Right atrium auricular region (tissue), 2 donors: ENCODE data around the gene NFAT5. TPM values are rescaled to one million over a fixed set of nuclear protein-coding genes. Genes with fewer than 3 reads are reported as not detected.

Experiments
- DNase-seq: peaks from one replicate; pipeline ENCODE4 v3.0.0-alpha.2; 2019; ENCODE audit warnings: low spot score
- H3K27ac ChIP-seq, 2 donors: fragments of 200-600 bp; sonication (generic); 1 replicate in 1 of 2; 2 replicates in 1 of 2; pipeline ENCODE4 v1.5.1; 2016 to 2019
- H3K27me3 ChIP-seq, 2 donors: fragments of 200-600 bp; sonication (generic); one replicate each; pipeline versions ENCODE4 v1.5.1 to v1.6.0; 2017 to 2019
- H3K36me3 ChIP-seq: fragments of 200-600 bp; sonication (generic); one replicate; pipeline ENCODE4 v1.5.1; 2016
- H3K4me1 ChIP-seq, 2 donors: fragments of 200-600 bp; sonication (generic); one replicate each; pipeline versions ENCODE4 v1.5.1 to v1.6.0; 2017 to 2019
- H3K4me3 ChIP-seq, 2 donors: fragments of 200-600 bp; sonication (generic); 1 replicate in 1 of 2; 2 replicates in 1 of 2; pipeline ENCODE4 v1.5.1; 2017 to 2019; ENCODE audit warnings: mild to moderate bottlenecking in 1 of 2, moderate library complexity in 1 of 2
- H3K9me3 ChIP-seq, 2 donors: fragments of 200-600 bp; sonication (generic); one replicate each; pipeline ENCODE4 v1.5.1; 2019
- total RNA-seq, 2 donors: library from RNA; depleted of rRNA; stranded (reverse); fragments of >200 nt; gene quantifications; one replicate each; pipeline ENCODE4 v1.1.0, GENCODE V29; 2016
- TF ChIP-seq, protein P1 (sequence below), 2 donors: fragments of 200-600 bp; sonication (generic); IDR thresholded peaks; one replicate each; pipeline ENCODE4 v1.5.1; 2019; ENCODE audit warnings: antibody characterized with exemption in 2 of 2

The NFAT5 gene
- total RNA-seq, 2 donors from 2014 or later = 16.4 to 22.6 TPM

DNA sequence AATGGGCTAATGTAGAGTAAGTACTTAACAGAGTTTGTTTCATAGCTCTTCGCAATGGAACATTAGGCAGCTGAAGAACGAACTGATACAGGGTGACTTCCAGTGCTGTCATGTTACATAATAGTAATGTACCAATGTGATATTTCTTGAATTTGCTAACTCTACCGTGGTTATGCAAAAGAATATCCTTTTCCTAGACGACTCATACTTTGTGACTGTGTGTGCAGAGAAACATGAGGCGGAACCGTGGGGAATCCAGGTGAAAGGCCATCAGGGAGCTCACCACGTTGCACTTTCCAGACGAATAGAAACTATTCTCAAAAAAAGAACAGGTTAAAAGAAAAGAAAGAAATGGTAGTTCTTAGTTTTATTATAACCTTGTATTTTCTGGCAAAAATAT, 175.8 kb downstream of the NFAT5 start:
- TF ChIP-seq, protein P1, sequence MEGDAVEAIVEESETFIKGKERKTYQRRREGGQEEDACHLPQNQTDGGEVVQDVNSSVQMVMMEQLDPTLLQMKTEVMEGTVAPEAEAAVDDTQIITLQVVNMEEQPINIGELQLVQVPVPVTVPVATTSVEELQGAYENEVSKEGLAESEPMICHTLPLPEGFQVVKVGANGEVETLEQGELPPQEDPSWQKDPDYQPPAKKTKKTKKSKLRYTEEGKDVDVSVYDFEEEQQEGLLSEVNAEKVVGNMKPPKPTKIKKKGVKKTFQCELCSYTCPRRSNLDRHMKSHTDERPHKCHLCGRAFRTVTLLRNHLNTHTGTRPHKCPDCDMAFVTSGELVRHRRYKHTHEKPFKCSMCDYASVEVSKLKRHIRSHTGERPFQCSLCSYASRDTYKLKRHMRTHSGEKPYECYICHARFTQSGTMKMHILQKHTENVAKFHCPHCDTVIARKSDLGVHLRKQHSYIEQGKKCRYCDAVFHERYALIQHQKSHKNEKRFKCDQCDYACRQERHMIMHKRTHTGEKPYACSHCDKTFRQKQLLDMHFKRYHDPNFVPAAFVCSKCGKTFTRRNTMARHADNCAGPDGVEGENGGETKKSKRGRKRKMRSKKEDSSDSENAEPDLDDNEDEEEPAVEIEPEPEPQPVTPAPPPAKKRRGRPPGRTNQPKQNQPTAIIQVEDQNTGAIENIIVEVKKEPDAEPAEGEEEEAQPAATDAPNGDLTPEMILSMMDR (IDR thresholded peaks at IDR 0.05) = no peak
- Histone ChIP-seq H3K27ac (peak overlapping the region in 1 of 2 donors; percentile 8), H3K27me3 (no peaks in the 10 kb centered on the region), H3K9me3 (no peaks in the 10 kb centered on the region), H3K4me3 (no peak overlapping the region), H3K36me3 (peaks cover 68% of the 10 kb centered on the region), H3K4me1 (peaks cover 0 to 7% of the 10 kb centered on the region in 2 donors)
- DNase-seq = no peak

DNA sequence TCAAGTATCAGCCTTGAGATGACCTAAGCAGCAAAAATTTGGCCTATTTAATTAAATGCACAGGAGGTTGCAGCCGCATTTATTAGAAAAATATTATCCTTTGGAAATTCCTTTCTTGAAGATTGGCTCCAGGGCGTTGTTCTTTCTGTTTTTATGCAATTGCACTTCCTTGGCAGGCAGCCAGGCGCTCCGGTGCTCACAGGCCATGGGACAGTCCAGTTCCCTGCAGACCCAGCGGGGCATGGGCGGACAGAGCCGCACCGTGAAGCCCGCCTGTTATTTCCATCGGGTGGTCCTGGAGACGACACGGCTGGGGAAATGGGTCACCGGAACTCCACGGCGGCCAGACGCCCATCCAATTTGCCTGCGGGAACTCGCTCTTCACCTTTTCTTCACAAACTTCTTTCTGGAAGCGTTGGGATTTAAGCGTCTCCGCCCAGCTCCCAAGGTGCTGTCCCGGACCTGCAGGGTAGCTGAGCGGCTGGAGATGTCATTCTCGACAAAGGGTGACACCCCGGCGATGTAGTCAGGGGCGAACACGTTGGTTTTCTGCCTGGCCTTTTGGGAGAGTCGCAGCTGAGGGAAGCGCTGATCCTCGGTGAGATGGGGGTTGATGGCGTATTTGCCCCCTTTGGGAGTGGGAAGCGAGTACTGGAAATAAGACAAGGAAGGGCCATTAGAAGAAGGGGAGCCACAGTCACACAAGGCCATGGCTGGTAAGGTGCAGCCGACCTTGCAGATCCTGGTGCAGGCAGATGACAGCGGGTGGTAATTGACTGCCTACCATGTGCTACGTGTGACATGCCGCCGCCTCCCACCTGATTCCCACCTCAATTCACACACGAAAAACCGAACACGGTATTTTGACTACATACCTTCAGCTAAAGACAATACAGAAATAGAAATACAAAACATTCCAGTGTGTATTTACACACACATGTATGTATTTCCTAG, 176.5 kb downstream of the NFAT5 start:
- TF ChIP-seq, protein P1 (IDR thresholded peaks at IDR 0.05) = no peak
- peak; percentile 83 for DNase-seq
- Histone ChIP-seq H3K9me3 (no peaks in the 10 kb centered on the region), H3K27me3 (no peaks in the 10 kb centered on the region), H3K27ac (peak overlapping the region in 1 of 2 donors; percentile 8), H3K36me3 (peaks cover 74% of the 10 kb centered on the region), H3K4me1 (peaks cover 0 to 7% of the 10 kb centered on the region in 2 donors), H3K4me3 (no peak overlapping the region)

DNA sequence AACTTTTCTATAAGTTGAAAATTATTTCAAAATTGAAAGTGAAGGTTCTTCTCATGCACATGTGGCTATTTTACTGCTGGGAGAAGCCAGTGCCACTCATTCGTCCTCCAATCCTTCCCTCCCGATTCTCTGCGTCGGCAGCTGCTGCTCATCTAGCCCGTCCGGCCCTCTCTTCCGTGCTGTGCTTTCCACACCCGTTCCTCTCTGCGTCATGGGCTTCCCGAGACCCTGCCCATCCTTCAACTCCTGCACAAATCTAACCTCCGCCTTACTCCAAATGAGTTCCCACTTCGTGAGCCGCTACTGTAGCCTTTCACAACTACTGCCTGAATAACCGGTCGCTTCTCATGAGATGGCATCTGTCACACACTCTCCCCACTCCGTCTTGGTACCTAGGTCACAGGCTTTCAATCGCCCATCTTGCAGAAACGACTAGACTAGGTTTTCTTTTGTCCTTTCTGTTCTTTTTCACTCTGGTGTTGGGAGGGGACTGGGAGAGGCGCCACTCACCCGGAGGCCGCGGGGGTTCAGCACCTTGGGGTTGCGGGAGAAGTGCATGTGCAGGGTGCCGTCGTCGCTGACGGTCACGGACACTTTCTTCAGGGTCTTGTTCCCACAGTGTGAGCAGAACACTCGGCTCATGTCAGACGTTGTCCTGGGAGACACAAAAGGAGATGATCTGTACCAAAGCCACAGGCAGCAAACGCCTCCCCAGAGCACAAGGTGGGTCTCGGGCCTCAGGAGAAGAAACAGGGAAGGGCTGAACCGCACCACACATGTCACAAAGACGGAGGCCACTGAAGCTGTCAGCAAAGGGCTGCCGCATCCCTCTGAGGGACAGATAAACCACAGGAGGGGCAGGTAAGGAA, 178.8 kb downstream of the NFAT5 start:
- no peak for DNase-seq
- no peak overlapping the region for H3K4me3 ChIP-seq
- H3K9me3 ChIP-seq = no peaks in the 10 kb centered on the region
- peaks cover 0 to 7% of the 10 kb centered on the region in 2 donors for H3K4me1 ChIP-seq
- H3K27me3 ChIP-seq = no peaks in the 10 kb centered on the region
- TF ChIP-seq, protein P1 (IDR thresholded peaks at IDR 0.05) = no peak
- no peak overlapping the region for H3K27ac ChIP-seq
- H3K36me3 ChIP-seq = peaks cover 96% of the 10 kb centered on the region

DNA sequence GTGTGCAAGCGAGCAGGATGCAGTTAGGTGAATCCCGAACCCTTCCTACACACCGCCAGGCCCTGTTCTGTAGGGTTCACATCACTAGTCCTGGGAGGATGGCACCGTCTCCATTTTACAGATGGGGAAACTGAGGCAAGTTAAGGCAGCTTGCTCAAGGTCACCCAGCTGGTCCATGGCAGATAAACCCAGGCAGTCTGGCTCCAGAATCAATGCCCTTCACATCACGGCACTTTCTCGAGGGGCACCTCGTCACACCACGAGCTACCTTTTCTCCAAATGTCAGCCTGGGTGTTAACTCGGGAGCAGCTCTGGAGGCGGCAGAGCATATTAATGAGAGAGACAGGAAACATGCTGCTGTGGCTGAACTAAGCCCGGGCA, 179.5 kb downstream of the NFAT5 start:
- Histone ChIP-seq H3K27me3 (no peaks in the 10 kb centered on the region), H3K4me1 (peaks cover 0 to 7% of the 10 kb centered on the region in 2 donors), H3K36me3 (peaks cover 96% of the 10 kb centered on the region), H3K9me3 (no peaks in the 10 kb centered on the region), H3K27ac (no peak overlapping the region), H3K4me3 (no peak overlapping the region)
- no peak for DNase-seq
- TF ChIP-seq, protein P1 (IDR thresholded peaks at IDR 0.05) = no peak

DNA sequence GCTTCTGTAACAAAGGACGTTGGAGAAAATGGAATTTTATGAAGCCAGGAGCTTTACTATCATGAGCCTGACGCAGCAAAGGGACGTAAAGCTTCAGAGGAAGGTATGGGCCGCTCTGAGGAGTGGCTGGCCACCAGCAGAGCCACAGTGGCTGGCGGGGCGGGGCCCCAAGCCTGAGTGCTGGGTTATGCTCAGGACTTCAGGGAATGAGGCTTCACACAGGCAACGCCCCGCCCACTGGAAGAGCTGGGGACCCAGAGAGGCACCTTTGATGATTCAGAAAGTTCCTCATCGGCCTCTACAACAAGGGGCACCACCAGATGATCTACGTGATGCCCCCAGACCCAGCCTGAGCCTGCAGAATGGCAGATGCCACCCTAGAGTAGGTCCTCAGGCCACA, 180.2 kb downstream of the NFAT5 start:
- no peak for DNase-seq
- H3K4me1 ChIP-seq = peaks cover 0 to 7% of the 10 kb centered on the region in 2 donors
- H3K27me3 ChIP-seq = no peaks in the 10 kb centered on the region
- H3K27ac ChIP-seq = no peak overlapping the region
- no peaks in the 10 kb centered on the region for H3K9me3 ChIP-seq
- TF ChIP-seq, protein P1 (IDR thresholded peaks at IDR 0.05) = no peak
- peaks cover 99% of the 10 kb centered on the region for H3K36me3 ChIP-seq
- H3K4me3 ChIP-seq = no peak overlapping the region
